DMS79 (cell line): ENCODE results near the gene SCAF4.
A peak's percentile ranks its signal among the peaks of the same experiment; 100 is the strongest.
"Not testable (repeated sequence)": the region's sequence is repeated elsewhere in the genome, so short reads cannot be mapped to it uniquely, and the experiment has no call there.

ENCODE experiments used
- DNase-seq: peaks from one replicate; lab custom pipeline; 2025; lab: John Stamatoyannopoulos, UW

Gene SCAF4

GRCh38 chr21:31673321-31673912 lies 58.5 kb downstream of the SCAF4 start:
- DNase-seq: no peak

GRCh38 chr21:31671931-31672330 lies 60.0 kb downstream of the SCAF4 start:
- no peak for DNase-seq

GRCh38 chr21:31671146-31671716 lies 60.7 kb downstream of the SCAF4 start:
- DNase-seq: no peak

GRCh38 chr21:31670070-31670469 lies 61.8 kb downstream of the SCAF4 start:
- DNase-seq: no peak

GRCh38 chr21:31668651-31669491 lies 63.0 kb downstream of the SCAF4 start:
- DNase-seq: no peak

- DNase-seq: no peak
These were observed 64.3 kb downstream of the SCAF4 start for GRCh38 chr21:31667639-31668038.

- DNase-seq: no peak
These were observed 64.8 kb downstream of the SCAF4 start for GRCh38 chr21:31667132-31667531.

GRCh38 chr21:31666445-31667010 lies 65.4 kb downstream of the SCAF4 start:
- no peak for DNase-seq

GRCh38 chr21:31665869-31666268 lies 66.0 kb downstream of the SCAF4 start:
- DNase-seq: not testable (repeated sequence)

- no peak for DNase-seq
These were observed 66.5 kb downstream of the SCAF4 start for GRCh38 chr21:31665397-31665796.

GRCh38 chr21:31663584-31664249 lies 68.2 kb downstream of the SCAF4 start:
- no peak for DNase-seq

- DNase-seq: no peak
These were observed 71.3 kb downstream of the SCAF4 start for GRCh38 chr21:31660591-31660990.

GRCh38 chr21:31660259-31660565 lies 71.7 kb downstream of the SCAF4 start:
- no peak for DNase-seq

GRCh38 chr21:31659536-31660258 lies 72.2 kb downstream of the SCAF4 start, which contains the start of gene SOD1:
TSS of gene SOD1 (plus strand) at chr21:31659693. CDS start at chr21:31659770, 77 bp downstream.
- DNase-seq: peak; percentile 87

- no peak for DNase-seq
These were observed 72.7 kb downstream of the SCAF4 start for GRCh38 chr21:31659286-31659535.

- DNase-seq: no peak
These were observed 73.9 kb downstream of the SCAF4 start for GRCh38 chr21:31658053-31658452.

GRCh38 chr21:31656199-31657095 lies 75.5 kb downstream of the SCAF4 start:
- no peak for DNase-seq

- not testable (repeated sequence) for DNase-seq
These were observed 76.9 kb downstream of the SCAF4 start for GRCh38 chr21:31654821-31655580.

- no peak for DNase-seq
These were observed 77.6 kb downstream of the SCAF4 start for GRCh38 chr21:31654340-31654739.

GRCh38 chr21:31651491-31651890 lies 80.4 kb downstream of the SCAF4 start:
- not testable (repeated sequence) for DNase-seq
